Stimulated activated CD8-positive, alpha-beta memory T cell treated with anti-CD3 and anti-CD28 coated beads, Interleukin-2, amount 100 ng/mL, for 1 hour (primary cell): Measurements from ENCODE around the gene TUB.

Experiments
- DNase-seq, 2 donors: peaks; one replicate each; pipeline ENCODE4 v3.0.0-alpha.2; 2020; ENCODE audit warnings: low read depth in 2 of 2

TUB gene

GRCh38 chr11:8106679-8107078 is 25.7 kb downstream of the TUB start:
- DNase-seq: no peak

DNA sequence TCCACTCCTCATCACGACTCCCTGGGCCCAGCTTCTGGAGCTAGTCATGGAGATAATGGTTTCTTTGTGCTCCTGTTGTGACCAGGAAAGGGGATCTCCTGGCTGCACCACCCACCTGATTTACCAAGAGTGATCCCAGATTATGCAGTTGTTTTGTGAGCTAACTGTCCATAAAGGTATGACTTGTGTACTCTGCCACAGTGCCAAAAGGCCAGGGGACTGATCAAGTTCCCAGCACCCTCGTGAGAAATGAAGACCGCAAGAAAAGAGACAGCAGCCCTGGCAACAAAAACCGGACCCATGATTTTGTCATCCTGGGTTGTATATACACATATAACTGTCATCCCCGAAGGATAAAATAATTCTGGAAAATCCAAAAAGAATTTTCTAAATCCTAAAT is 26.6 kb downstream of the TUB start:
- no peak for DNase-seq

DNA sequence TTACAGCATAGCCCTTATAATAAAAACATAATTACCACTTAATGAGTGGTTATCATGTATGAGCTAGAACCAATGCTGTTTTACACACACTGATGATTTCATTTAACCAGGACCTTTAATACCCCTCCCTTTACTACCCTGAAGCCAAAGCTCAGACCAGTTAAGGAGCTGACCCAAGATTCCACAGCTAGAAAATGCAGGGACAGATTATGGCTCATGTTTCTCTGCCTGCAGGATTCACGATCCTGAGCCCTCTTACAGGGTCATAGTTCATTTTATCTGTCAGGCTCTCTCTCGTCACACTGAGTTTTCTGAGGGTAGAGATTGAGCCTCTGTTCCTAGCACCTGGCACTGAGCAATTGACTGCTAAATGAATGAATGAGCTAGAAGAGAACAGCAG is 27.4 kb downstream of the TUB start:
- no peak for DNase-seq

DNA sequence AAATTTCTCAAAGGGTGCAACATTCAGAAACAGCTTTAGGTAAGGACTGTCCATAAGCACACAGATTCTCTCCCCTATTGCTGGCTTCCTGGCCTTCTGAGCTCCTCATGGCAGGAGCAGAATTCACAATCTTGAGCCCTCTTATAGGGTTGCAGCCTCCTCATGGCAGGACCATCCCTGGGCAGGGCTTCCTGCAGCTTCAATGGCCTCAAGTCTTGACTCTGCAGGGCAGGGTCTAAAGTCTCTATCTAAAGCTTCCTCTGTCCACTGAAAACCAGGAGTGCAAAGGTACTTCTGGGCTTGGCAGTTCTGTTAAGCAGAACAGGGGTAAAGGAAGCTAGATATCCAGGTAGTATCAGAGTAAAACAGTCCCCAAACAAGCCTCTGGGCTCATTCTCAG is 28.7 kb downstream of the TUB start:
- no peak for DNase-seq

- DNase-seq: no peak
These were observed 29.4 kb downstream of the TUB start for GRCh38 chr11:8110396-8110795.

GRCh38 chr11:8111636-8112035 is 30.6 kb downstream of the TUB start:
- DNase-seq: no peak

GRCh38 chr11:8122173-8122764 is 41.3 kb downstream of the TUB start:
- DNase-seq: no peak

DNA sequence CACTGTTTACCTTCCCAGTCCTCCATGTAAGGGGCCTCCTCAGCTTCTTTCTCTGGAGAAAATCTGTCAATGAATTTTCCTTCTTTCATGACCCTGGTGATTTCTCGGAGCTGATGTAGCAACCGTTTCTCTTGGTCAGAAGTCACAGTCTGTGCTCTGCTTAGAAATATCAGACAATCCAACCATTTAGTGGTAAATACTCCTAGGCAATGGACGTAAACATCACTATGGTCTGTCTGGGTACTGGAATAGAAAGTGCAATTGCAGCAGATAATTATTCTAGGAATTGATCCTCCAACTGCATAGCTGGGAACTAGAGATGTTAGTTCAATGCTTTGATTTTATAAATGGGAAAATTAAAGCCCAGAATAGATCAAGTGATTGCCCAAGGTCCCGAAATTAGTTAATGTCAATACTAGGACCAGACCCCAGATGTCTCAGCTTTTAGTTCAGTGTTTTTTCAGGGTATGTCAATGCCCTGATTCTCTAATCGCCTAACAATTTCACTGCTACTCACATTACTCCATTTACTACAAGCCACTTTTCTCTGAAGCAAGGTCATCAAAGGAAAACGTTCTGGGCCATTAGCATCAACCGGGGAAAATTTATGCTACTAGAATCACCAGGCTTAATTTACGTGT is 45.8 kb downstream of the TUB start:
- DNase-seq: no peak

GRCh38 chr11:8127447-8127846 is 46.4 kb downstream of the TUB start:
- no peak for DNase-seq

DNA sequence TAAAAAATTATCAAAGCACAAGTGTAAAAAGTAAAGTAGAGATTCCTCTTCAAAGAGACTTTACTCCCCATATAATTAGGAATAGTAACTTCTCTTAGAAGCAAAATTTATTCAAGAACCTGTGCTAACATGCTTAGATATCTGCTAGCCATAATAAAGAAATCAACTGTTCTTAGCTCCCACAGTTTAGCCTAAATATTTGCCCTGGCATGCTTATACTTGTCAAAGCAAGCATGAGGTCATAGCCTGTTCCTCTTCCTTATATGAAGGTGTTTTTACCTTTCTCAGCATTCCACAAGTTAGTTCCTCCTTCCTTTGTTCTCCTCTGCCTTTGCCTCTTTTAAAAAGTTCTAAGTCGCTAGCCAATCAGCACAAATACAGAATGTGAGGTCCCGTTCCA is 57.5 kb downstream of the TUB start:
- DNase-seq: no peak

DNA sequence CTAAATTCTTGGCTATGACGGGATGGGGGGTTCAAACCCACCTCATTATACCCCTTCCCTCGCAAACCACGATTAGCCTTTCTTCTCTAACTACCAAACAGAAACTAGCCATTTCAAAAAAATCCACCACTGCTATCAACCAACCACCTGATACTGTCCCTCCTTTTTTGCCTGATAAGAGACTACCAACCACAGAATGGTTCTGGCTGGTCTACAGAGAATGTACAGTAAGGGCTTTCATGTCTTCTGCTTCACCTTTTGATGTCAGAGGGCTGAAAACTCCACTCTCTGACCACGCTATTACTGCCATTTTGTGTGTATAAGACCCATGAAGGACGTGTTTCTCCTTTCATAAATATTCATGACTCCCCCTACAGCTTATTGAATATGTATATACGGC is 68.7 kb downstream of the TUB start:
- no peak for DNase-seq
